Mucosa of stomach (tissue), 1 donor: ENCODE measurements around the gene NODAL.

Source experiments
- H3K27me3 ChIP-seq: one replicate; pipeline ENCODE4 v1.7.0; 2013; ENCODE audit warnings: mild to moderate bottlenecking, low read length; ENCODE audit not compliant: control insufficient read depth, insufficient read depth
- H3K36me3 ChIP-seq: one replicate; pipeline ENCODE4 v1.7.0; 2013; ENCODE audit warnings: low read length; ENCODE audit not compliant: control insufficient read depth, insufficient read depth
- H3K4me1 ChIP-seq: one replicate; pipeline ENCODE4 v1.7.0; 2013; ENCODE audit warnings: mild to moderate bottlenecking, low read length; ENCODE audit not compliant: control insufficient read depth, insufficient read depth
- H3K4me3 ChIP-seq: one replicate; pipeline ENCODE4 v1.7.0; 2013; ENCODE audit warnings: low read length
- H3K9ac ChIP-seq: one replicate; pipeline ENCODE4 v1.7.0; 2013; ENCODE audit warnings: mild to moderate bottlenecking, low read length, moderate library complexity
- H3K9me3 ChIP-seq: one replicate; pipeline ENCODE4 v1.7.0; 2013; ENCODE audit warnings: mild to moderate bottlenecking, low read length, moderate library complexity; ENCODE audit not compliant: control insufficient read depth
- donor health status: Pancreatic carcinoma.

NODAL gene

GRCh38 chr10:70440296-70441160, 953 bp downstream of the NODAL start:
- H3K9ac ChIP-seq, result no peak overlapping the region
- no peak overlapping the region for H3K4me3 ChIP-seq
- no peaks in the 10 kb centered on the region for H3K9me3 ChIP-seq
- H3K4me1 ChIP-seq, result peaks cover 11% of the 10 kb centered on the region
- peaks cover 64% of the 10 kb centered on the region for H3K27me3 ChIP-seq
- H3K36me3 ChIP-seq, result no peaks in the 10 kb centered on the region

GRCh38 chr10:70437721-70438120, 3.8 kb downstream of the NODAL start:
- peaks cover 13% of the 10 kb centered on the region for H3K4me1 ChIP-seq
- H3K9ac ChIP-seq, result no peak overlapping the region
- no peaks in the 10 kb centered on the region for H3K36me3 ChIP-seq
- H3K9me3 ChIP-seq, result no peaks in the 10 kb centered on the region
- H3K27me3 ChIP-seq, result peaks cover 49% of the 10 kb centered on the region
- no peak overlapping the region for H3K4me3 ChIP-seq

GRCh38 chr10:70435241-70436085, 6.0 kb downstream of the NODAL start:
- peaks cover 4% of the 10 kb centered on the region for H3K36me3 ChIP-seq
- no peaks in the 10 kb centered on the region for H3K9me3 ChIP-seq
- no peak overlapping the region for H3K9ac ChIP-seq
- peaks cover 27% of the 10 kb centered on the region for H3K27me3 ChIP-seq
- no peak overlapping the region for H3K4me3 ChIP-seq
- H3K4me1 ChIP-seq, result peaks cover 21% of the 10 kb centered on the region

GRCh38 chr10:70433581-70434280, 7.8 kb downstream of the NODAL start:
- peaks cover 4% of the 10 kb centered on the region for H3K36me3 ChIP-seq
- no peak overlapping the region for H3K4me3 ChIP-seq
- H3K9ac ChIP-seq, result no peak overlapping the region
- H3K4me1 ChIP-seq, result peaks cover 26% of the 10 kb centered on the region
- H3K9me3 ChIP-seq, result no peaks in the 10 kb centered on the region
- H3K27me3 ChIP-seq, result peaks cover 10% of the 10 kb centered on the region

GRCh38 chr10:70432561-70433263, 8.8 kb downstream of the NODAL start:
- H3K9me3 ChIP-seq, result no peaks in the 10 kb centered on the region
- peaks cover 4% of the 10 kb centered on the region for H3K36me3 ChIP-seq
- H3K4me1 ChIP-seq, result peaks cover 26% of the 10 kb centered on the region
- no peak overlapping the region for H3K9ac ChIP-seq
- H3K4me3 ChIP-seq, result no peak overlapping the region
- H3K27me3 ChIP-seq, result peaks cover 3% of the 10 kb centered on the region

GRCh38 chr10:70432101-70432500, 9.4 kb downstream of the NODAL start:
- Histone ChIP-seq H3K9ac (no peak overlapping the region), H3K4me1 (peaks cover 26% of the 10 kb centered on the region), H3K36me3 (peaks cover 4% of the 10 kb centered on the region), H3K27me3 (no peaks in the 10 kb centered on the region), H3K4me3 (no peak overlapping the region), H3K9me3 (no peaks in the 10 kb centered on the region)

GRCh38 chr10:70430493-70431445, 10.7 kb downstream of the NODAL start:
- Histone ChIP-seq H3K9me3 (no peaks in the 10 kb centered on the region), H3K27me3 (no peaks in the 10 kb centered on the region), H3K36me3 (peaks cover 4% of the 10 kb centered on the region), H3K4me1 (peaks cover 26% of the 10 kb centered on the region), H3K9ac (peak overlapping the region; percentile 16), H3K4me3 (no peak overlapping the region)

GRCh38 chr10:70426823-70427222, 14.7 kb downstream of the NODAL start:
- H3K36me3 ChIP-seq, result peaks cover 4% of the 10 kb centered on the region
- H3K4me3 ChIP-seq, result no peak overlapping the region
- no peak overlapping the region for H3K9ac ChIP-seq
- H3K9me3 ChIP-seq, result no peaks in the 10 kb centered on the region
- no peaks in the 10 kb centered on the region for H3K27me3 ChIP-seq
- H3K4me1 ChIP-seq, result peaks cover 15% of the 10 kb centered on the region

- no peaks in the 10 kb centered on the region for H3K27me3 ChIP-seq
- H3K36me3 ChIP-seq, result no peaks in the 10 kb centered on the region
- peaks cover 3% of the 10 kb centered on the region for H3K4me1 ChIP-seq
- no peak overlapping the region for H3K4me3 ChIP-seq
- H3K9me3 ChIP-seq, result no peaks in the 10 kb centered on the region
- no peak overlapping the region for H3K9ac ChIP-seq
These were observed 16.4 kb downstream of the NODAL start for GRCh38 chr10:70425096-70425495.

- H3K36me3 ChIP-seq, result no peaks in the 10 kb centered on the region
- H3K9me3 ChIP-seq, result no peaks in the 10 kb centered on the region
- H3K9ac ChIP-seq, result no peak overlapping the region
- no peaks in the 10 kb centered on the region for H3K4me1 ChIP-seq
- no peak overlapping the region for H3K4me3 ChIP-seq
- no peaks in the 10 kb centered on the region for H3K27me3 ChIP-seq
These were observed 17.2 kb downstream of the NODAL start for GRCh38 chr10:70424320-70424719.

- Histone ChIP-seq H3K27me3 (no peaks in the 10 kb centered on the region), H3K9me3 (no peaks in the 10 kb centered on the region), H3K4me3 (no peak overlapping the region), H3K36me3 (no peaks in the 10 kb centered on the region), H3K9ac (no peak overlapping the region), H3K4me1 (no peaks in the 10 kb centered on the region)
These were observed 22.8 kb downstream of the NODAL start for GRCh38 chr10:70418713-70419112.
